Glomerular visceral epithelial cell (primary cell): ENCODE measurements around the gene RBM26.

Experiments used
- DNase-seq: peaks from one replicate; pipeline ENCODE4 v3.0.0-alpha.2; 2016; ENCODE audit errors: extremely low spot score

RBM26 gene, protein sequence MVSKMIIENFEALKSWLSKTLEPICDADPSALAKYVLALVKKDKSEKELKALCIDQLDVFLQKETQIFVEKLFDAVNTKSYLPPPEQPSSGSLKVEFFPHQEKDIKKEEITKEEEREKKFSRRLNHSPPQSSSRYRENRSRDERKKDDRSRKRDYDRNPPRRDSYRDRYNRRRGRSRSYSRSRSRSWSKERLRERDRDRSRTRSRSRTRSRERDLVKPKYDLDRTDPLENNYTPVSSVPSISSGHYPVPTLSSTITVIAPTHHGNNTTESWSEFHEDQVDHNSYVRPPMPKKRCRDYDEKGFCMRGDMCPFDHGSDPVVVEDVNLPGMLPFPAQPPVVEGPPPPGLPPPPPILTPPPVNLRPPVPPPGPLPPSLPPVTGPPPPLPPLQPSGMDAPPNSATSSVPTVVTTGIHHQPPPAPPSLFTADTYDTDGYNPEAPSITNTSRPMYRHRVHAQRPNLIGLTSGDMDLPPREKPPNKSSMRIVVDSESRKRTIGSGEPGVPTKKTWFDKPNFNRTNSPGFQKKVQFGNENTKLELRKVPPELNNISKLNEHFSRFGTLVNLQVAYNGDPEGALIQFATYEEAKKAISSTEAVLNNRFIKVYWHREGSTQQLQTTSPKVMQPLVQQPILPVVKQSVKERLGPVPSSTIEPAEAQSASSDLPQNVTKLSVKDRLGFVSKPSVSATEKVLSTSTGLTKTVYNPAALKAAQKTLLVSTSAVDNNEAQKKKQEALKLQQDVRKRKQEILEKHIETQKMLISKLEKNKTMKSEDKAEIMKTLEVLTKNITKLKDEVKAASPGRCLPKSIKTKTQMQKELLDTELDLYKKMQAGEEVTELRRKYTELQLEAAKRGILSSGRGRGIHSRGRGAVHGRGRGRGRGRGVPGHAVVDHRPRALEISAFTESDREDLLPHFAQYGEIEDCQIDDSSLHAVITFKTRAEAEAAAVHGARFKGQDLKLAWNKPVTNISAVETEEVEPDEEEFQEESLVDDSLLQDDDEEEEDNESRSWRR

DNA sequence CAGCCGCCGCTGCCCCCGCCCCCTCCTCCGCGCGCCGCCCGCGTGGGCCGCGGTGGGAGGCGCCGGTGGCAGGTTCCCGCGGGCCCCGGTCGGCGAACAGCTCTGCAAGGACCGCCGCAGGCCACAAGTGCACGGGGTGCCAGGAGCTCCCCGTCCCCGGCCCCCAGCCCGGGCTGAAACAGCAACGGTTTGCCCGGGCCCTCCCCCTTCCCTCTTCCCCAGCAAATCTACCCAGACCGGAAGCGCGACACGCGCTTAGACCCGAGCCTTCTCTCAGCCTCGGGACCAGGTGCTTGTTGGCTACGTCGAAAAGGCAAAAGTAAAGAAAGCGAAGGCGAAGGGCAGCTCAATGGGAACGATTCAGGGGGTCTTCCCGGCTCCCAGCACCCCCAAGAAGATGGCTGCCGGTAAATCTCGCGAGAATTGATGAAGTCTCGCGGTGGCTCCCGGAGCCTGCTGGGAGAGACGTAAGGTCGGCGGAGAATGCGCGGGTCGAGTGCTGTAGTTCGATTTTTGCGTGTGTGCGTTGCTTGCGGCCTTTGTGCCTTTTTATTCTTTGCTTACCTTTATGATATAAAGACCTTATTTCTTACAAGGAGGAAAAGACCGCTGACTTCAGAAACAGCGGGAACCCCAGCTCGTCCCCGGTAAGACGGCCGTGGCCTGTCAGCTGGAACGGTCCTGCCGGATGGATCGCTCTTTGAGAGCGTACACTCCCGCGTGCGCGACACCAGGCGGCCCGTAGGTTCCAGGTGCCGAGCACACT, at the start of gene RBM26:
TSS of gene RBM26 (minus strand) at position 425 of the 766 bp plus-strand sequence. CDS start 481 bp downstream, outside the sequence.
- peak; percentile 94 for DNase-seq

DNA sequence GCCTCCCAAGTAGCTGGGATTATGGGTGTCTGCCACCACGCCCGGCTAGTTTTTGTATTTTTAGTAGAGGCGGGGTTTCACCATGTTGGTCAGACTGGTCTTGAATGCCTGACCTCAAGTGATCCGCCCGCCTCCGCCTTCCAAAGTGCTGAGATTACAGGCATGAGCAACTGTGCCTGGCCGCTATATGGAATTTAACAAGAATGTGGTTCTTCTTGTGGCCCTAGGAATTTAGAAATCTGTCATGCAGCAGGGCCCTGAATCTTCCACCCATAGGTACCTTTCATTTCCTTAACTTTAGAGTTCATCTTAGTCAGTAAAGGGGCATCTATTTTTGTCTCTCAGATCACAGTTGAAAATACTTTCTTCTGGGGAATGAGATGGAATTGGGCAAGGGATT, 49.3 kb upstream of the RBM26 start:
- DNase-seq, result peak; percentile 50

DNA sequence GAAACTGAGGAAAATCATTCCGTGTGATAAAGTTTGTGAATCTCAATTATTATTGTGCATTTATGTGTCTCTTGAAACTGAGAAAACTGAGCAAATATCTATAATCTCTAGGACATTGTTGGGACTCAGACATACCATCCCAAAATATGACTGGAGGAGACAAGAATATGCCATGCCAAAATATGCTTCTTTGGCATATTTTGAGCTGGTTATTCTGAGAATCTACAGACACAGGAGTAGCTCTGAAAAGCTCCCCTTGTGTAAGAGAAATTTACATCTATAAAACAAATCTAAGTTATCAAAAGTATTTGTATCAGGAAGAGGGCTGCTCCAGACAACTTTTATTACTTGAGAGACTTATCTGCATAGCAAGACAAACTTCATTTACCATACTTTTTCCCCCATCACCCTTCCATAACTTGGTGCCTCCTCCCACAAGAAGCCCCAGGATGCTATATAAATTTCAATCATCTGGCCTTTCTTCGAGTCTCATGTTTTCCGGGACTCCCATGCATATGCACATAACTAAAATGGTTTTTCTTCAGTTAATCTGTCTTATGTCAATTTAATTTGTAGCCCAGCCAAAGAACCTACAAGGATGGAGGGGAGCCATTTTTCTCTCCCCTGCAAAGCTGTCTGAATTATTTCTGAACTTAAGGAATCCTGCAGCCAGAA, 46.3 kb upstream of the RBM26 start:
- DNase-seq, result no peak

DNA sequence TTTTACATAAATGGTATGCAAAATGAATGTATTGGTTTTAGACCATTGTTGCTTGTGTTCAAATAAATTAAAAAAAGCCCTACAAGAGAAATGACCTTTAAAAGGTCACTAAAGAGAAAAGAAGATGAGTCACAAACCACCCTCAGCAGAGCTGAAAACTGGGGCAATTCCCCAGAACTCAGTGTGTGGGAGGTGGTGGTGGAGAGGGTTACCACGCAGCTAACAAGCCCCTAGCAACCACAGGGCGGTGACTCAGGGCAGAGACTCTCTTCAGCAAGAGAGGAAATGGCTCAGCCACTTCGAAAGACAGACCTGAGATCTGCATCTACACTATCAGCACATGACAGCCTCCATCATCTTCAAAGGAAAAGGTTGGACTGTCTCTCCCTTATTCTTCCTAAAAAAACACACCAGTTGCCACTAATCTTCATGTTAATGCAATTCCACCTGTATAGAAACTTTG, 45.5 kb upstream of the RBM26 start:
- DNase-seq, result peak; percentile 90

DNA sequence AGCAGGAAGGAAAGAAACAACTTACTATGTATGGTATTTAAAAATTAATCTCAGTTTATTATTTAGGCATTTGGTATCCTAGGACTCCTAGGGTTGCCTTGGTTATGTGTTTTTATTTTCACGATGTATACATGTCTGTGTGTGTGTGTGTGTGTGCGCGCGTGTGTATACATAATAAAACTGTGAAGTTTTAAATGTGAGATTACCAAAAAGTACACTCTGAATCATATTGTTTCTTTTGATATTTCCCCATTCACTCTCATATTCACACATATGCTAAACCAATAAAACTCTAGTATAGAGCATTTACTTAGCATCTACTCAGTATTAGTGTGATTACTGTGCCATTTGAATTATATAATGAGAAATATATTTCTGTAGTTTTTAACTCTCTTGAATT, 44.1 kb upstream of the RBM26 start:
- no peak for DNase-seq

DNA sequence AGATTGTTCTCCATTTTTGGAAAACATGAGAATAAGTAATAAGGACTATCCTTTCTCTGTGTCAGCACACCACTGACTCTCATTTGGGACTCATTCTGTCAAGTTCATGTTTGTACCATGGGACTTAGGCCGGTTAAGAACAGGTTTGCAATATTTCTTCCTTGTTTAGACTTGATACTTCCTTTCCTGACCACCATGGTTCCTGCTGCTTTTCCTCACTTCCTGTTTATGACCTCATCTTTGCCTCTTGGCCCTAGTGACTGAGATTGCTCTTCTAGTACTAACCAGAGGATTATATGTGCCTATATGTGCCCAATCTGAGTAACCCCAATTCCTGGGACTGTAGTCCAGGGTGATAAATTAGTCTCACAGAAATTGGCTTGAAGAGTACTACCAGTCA, 42.4 kb upstream of the RBM26 start:
- DNase-seq, result no peak

DNA sequence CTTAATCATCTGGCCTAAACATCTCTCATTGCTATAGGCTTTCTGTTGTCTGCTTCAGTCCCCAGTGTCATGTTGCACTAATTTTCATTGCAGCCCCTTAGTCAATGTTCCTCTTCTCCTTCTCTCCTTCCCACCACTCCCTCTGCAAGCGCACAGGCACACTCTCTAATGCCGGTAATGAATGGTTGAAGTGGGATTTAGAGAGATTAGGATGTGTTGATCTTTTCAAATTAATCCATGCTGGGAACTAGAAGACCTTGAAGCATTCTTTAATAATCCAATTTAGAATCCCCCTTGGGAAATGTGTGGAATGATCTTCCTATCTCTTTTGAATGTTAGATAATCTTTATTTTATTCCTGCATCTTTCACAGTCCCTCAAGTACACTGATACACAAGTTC, 41.7 kb upstream of the RBM26 start:
- no peak for DNase-seq

DNA sequence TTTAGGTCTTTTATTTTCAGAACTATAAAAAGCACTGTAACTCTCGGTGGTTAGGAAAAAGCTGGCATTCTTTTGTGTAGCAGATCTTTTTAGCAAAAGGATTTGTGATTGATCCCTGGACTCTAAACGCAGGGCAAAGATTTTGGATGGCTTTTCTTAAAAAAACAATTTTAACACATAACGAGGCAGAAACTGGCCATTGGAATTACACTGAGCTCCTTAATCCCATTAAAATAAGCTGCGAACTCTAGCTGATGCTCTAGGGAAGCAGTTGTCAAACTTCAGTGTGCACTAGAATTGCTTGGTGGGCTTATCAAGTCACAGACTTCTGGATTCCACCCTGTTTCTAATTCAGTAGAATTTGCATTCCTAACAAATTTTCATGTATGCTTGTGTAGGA, 41.1 kb upstream of the RBM26 start:
- DNase-seq, result no peak

DNA sequence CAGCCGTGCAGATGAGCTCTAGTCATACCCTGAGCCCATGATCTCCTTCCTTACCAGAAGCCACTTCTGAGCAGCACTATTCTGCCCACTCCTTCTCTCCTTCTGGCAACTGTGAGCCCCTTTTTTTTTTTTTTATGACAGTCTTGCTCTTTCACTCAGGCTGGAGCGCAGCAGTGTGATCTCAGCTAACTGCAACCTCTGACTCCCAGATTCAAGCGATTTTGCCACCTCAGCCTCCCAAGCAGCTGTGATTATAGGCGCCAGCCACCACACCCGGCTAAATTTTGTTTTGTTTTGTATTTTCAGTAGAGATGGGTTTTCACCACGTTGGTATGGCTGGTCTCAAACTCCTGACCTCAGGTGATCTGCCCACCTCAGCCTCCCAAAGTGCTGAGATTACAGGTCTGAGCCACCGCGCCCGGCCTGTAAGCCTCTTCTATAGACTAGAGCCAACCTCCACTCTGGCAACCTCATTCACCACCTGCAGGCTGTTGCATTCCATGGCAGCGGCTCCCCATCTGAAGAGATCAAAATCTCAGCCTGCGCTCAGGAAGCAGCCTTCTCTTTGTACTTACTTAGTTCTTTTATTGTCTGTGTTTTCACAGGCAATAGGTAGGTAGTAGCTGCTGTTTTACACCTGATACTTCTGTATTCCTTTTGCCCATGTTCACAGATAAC, 40.1 kb upstream of the RBM26 start:
- no peak for DNase-seq

DNA sequence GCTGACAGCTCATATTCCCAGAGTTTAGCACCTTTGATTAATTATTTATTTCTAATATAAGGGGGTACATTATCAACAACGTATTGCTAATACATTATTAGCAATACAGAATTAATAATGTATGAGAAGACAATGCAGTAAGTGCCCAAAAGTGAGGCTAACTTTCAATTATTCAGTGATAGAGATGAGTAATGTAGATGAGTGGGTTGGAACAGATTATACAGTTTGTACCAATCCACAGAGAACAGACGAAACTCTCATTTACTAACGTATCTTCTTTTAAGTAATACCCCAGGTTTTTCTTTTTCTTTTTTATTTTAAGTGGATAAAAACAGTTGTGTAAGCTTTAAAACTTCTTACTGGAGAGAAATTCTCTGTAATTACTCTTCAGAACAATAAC, 36.7 kb upstream of the RBM26 start:
- DNase-seq, result no peak

DNA sequence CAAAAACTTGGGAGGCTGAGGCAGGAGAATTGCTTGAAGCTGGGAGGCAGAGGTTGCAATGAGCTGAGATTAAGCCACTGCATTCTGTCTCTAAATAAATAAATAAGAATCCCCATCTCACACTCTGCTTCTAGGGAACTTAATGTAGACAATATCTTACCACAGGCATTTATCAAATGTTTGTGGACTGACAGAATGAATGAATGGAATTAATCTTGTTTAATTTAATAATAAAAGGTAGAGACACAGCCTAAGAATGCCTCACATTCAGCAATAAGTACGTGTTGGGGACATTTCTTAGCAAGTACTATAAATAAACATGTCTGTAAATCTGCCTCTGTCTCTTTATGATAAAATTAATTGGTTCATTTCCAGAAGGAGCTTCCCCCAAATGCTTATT, 36.2 kb upstream of the RBM26 start:
- DNase-seq, result no peak

DNA sequence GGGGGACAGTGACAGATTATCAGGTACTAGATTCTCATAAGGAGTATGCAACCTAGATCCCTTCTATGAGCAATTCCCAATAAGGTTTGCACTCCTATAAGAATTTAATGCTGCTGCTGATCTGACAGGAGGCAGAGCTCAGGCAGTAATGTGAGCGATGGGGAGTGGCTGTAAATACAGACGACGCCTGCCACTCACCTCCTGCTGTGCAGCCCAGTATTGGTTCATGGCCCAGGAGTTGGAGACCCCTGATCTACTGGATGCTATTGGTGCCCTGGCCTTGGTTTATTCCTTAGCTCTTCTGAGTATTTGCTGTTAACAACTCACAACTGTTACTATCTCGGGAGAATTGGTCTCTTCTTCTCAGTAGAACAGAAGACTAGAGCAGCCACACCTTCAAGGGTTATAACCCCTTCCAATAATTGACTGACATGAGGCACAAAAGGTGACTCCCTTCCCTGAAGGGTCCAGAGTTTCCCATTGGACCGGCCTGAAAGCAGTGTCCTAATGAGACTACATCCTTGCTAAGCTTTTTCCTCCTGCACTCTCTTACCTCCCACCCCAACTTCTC, 35.0 kb upstream of the RBM26 start:
- DNase-seq, result no peak

DNA sequence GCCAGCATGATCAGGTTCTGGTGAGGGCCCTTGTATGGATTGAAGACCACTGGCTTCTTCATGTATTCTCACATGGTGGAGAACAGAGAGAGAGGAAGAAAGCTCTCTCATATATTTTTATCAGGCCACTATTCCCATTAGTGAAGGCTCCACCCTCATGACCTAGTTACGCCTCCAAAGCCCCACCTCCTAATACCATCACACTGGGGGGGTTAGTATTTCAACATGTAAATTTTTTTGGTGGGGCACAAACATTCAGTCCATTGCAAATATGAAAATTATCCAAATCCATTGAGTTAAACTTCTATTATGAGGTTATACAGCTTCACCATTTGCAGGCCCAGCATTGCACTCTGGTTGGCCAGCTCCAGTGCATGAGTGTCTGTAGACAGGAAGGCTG, 33.2 kb upstream of the RBM26 start:
- DNase-seq, result no peak

DNA sequence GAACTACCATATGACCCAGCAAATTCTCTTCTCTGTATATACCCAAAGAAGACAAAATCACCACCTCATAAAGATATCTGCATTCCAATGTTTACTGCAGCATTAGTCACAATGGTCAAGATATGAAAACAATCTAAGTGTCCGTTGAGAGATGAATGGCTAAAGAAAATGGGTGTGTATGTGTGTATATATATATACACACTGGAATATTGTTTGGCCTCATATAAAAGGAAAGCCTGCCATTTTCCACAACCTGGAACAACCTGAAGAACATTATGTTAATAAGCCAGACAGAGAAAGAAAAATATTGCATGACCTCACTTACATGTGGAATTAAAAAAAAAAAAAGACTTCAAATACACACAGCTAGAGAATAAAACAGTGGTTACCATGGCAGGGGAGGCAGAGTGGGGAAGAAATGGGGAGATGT, 29.5 kb upstream of the RBM26 start:
- no peak for DNase-seq

DNA sequence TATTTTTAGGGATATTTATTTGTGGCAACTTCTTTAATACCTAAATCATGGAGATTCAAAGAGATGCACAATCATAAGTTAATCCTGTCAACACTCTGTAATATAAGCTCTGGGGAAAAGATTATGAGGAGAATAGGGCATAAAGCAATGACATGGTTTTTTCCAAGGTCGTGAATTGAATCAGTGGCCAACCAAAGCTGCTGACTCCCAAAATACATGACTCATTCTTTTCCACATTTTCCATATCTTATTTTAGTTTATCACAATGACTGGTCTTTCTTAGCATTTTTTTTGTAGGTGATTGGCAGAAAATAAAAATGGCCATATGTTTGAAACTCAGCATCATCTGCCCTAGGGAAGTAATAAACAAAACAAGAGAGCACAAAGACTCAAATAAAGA, 28.5 kb upstream of the RBM26 start:
- DNase-seq, result no peak

DNA sequence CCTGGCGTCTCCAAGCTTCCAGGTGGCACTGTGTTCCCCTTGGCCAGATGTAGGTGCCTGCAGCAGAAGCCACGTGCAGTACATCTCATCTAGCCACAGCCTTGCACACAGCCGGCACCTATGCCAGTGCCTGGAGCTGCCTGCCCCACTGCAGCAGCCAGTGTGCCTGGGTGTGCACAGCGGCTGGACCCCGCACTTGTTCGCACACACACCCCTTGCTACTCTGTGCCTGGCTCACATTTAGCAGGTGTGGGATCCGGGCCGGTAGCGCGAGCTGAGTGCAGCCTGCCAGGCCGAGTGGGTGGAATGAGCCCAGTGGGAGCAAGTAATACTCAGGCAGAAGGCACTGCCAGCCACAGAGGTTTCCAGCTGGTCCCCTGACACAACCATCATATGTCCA, 26.9 kb upstream of the RBM26 start:
- DNase-seq, result no peak

DNA sequence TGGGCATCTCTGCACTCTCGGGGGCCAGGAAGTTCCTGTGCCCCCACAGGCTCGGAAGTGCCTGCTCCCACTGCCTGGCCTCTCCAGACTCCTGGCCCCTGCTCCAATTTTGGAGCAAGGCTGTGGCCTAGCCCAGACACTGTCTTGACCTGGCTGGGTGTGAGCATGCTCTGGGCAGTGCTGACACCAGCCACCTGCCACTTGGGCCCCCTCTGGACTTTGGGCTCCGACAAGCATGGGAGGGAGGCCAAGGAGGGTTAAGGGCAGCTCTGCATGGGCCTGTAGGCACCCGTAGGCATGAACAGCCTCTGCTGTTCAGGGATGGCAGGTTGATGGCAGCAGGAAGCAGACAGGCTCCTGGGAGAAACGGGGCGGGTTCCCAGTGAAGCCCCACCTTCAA, 26.0 kb upstream of the RBM26 start:
- no peak for DNase-seq

DNA sequence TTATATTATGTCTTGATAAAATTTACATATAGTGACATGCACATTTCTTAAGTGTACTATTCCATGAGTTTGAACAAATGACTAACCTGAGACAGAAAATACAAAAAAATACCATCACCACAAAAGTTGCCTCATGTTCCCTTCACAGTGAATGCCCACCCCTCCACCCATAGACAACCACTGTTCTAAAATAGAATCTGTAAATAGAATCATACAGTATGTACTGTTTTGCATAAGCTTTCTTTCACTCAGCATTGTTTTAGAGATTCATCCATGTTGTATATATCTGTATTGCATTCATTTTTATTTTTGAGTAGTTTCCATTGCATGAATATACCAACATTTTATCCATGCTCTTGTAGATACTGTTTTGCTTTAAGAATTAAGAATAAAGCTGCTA, 23.3 kb upstream of the RBM26 start:
- DNase-seq, result no peak

DNA sequence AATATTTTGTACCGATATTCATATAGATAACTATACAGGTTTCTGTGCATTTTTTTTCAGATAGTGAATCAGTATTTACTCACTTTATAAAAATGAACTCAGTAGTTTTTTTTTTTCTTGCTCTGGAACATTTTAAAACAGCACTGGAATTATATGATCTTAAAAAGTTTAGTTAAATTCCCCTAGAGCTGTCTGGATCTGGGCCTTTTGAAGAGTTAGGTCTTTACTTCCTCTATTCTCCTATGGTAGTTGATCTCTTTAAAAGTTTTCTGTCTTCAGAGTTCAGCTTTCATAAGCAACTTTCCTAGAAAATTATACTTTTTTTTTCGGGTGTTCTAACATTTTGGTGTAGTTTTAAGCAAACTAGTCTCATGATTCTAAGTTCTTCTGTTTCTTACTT, 21.8 kb upstream of the RBM26 start:
- DNase-seq, result no peak

DNA sequence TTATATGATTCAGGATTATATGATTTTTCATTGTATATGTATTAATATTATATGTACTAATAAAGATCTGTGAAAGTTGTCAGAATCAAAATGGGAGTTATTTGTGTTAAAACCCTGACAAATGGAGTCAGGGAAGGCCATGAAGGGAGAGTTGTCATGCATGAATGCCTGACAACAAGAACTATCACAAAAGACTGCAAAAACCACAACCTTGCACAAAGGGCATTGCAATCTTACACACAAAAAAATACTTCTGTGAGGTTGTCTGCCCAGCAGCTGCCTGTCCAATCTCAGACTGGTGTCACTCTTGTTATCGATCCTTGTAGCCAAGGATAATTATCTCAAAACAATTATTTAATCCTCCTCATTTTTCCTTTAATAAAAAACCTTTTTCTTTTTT, 21.2 kb upstream of the RBM26 start:
- DNase-seq, result peak; percentile 42
